ENCODE results near the gene IMPDH1.

Gene IMPDH1

GRCh38 chr7:128434413-128435326, 24.9 kb upstream of the IMPDH1 start:
- DNase-seq: no peak

GRCh38 chr7:128431754-128432153, 22.0 kb upstream of the IMPDH1 start:
- DNase-seq: no peak

- no peak for DNase-seq
These were observed 21.4 kb upstream of the IMPDH1 start for GRCh38 chr7:128431221-128431620.

- no peak for DNase-seq
These were observed 20.4 kb upstream of the IMPDH1 start for GRCh38 chr7:128430207-128430606.

- peak; percentile 41 for DNase-seq
These were observed 17.6 kb upstream of the IMPDH1 start for GRCh38 chr7:128427289-128427891.

- peak; percentile 10 for DNase-seq
These were observed 16.1 kb upstream of the IMPDH1 start for GRCh38 chr7:128425850-128426249.

GRCh38 chr7:128424686-128425275, 15.0 kb upstream of the IMPDH1 start:
- DNase-seq: no peak

- DNase-seq: no peak
These were observed 13.1 kb upstream of the IMPDH1 start for GRCh38 chr7:128422842-128423241.

- DNase-seq: no peak
These were observed 12.3 kb upstream of the IMPDH1 start for GRCh38 chr7:128422037-128422436.

GRCh38 chr7:128421384-128421783, 11.6 kb upstream of the IMPDH1 start:
- no peak for DNase-seq

GRCh38 chr7:128420773-128421172, 11.0 kb upstream of the IMPDH1 start:
- DNase-seq: no peak

- DNase-seq: no peak
These were observed 9.5 kb upstream of the IMPDH1 start for GRCh38 chr7:128419257-128419656.

- no peak for DNase-seq
These were observed 7.3 kb upstream of the IMPDH1 start for GRCh38 chr7:128417071-128417470.

- DNase-seq: no peak
These were observed 5.5 kb upstream of the IMPDH1 start for GRCh38 chr7:128415217-128415785.

- DNase-seq: no peak
These were observed 620 bp upstream of the IMPDH1 start for GRCh38 chr7:128410451-128410753.

- DNase-seq: no peak
These were observed 830 bp downstream of the IMPDH1 start for GRCh38 chr7:128408709-128409595.

GRCh38 chr7:128407751-128408708, 1.8 kb downstream of the IMPDH1 start:
- DNase-seq: no peak

GRCh38 chr7:128407233-128407589, 2.6 kb downstream of the IMPDH1 start:
- no peak for DNase-seq

GRCh38 chr7:128406314-128407232, 3.2 kb downstream of the IMPDH1 start:
- DNase-seq: no peak

All from NCI-H1048 (cell line).